ENCODE results near the gene ADGRD1.

ADGRD1 gene

GRCh38 chr12:131024721-131025120, 71.0 kb downstream of the ADGRD1 start:
- TF ChIP-seq NFIC (IDR thresholded peaks at IDR 0.05), result no peak
- no peak for TF ChIP-seq CREB1 (IDR thresholded peaks at IDR 0.05; ENCODE audit: low read depth)
- no peak for TF ChIP-seq FOXM1 (IDR thresholded peaks at IDR 0.05; ENCODE audit: borderline replicate concordance, low read depth)
- TF ChIP-seq REST (IDR thresholded peaks at IDR 0.05; ENCODE audit: low read depth), result no peak
- TF ChIP-seq CEBPB (IDR thresholded peaks at IDR 0.05), result no peak
- no peak for TF ChIP-seq MAX (IDR thresholded peaks at IDR 0.05)
- no peak for TF ChIP-seq YY1 (IDR thresholded peaks at IDR 0.05; ENCODE audit: low read depth)
- TF ChIP-seq TEAD4 (IDR thresholded peaks at IDR 0.05), result no peak
- no peak for TF ChIP-seq EP300 (IDR thresholded peaks at IDR 0.05; ENCODE audit: borderline replicate concordance)
- TF ChIP-seq USF1 (IDR thresholded peaks at IDR 0.05), result no peak
- no peak for TF ChIP-seq RAD21 (IDR thresholded peaks at IDR 0.05; ENCODE audit: low read depth)
- no peak for TF ChIP-seq ZBTB7A (IDR thresholded peaks at IDR 0.05; ENCODE audit: low read depth)
- no peak for TF ChIP-seq EGR1 (IDR thresholded peaks at IDR 0.05)
- no peak for TF ChIP-seq TCF12 (IDR thresholded peaks at IDR 0.05; ENCODE audit: low read depth)
- no peak for TF ChIP-seq TAF1 (IDR thresholded peaks at IDR 0.05; ENCODE audit: low read depth)

- TF ChIP-seq TCF12 (IDR thresholded peaks at IDR 0.05; ENCODE audit: low read depth) (no peak), CEBPB (IDR thresholded peaks at IDR 0.05) (no peak)
These were observed 71.5 kb downstream of the ADGRD1 start for GRCh38 chr12:131025234-131025633.

- TF ChIP-seq MAX (IDR thresholded peaks at IDR 0.05) (no peak), ZBTB7A (IDR thresholded peaks at IDR 0.05; ENCODE audit: low read depth) (no peak), USF1 (IDR thresholded peaks at IDR 0.05) (no peak), CEBPB (IDR thresholded peaks at IDR 0.05) (no peak), CREB1 (IDR thresholded peaks at IDR 0.05; ENCODE audit: low read depth) (no peak), TCF12 (IDR thresholded peaks at IDR 0.05; ENCODE audit: low read depth) (no peak), TEAD4 (IDR thresholded peaks at IDR 0.05) (no peak), RAD21 (IDR thresholded peaks at IDR 0.05; ENCODE audit: low read depth) (no peak), TAF1 (IDR thresholded peaks at IDR 0.05; ENCODE audit: low read depth) (no peak)
These were observed 72.4 kb downstream of the ADGRD1 start for GRCh38 chr12:131025939-131026702.

GRCh38 chr12:131026754-131027153, 73.0 kb downstream of the ADGRD1 start:
- TF ChIP-seq RAD21 (IDR thresholded peaks at IDR 0.05; ENCODE audit: low read depth), result no peak
- TF ChIP-seq CREB1 (IDR thresholded peaks at IDR 0.05; ENCODE audit: low read depth), result no peak
- TF ChIP-seq TCF12 (IDR thresholded peaks at IDR 0.05; ENCODE audit: low read depth), result no peak
- no peak for TF ChIP-seq EGR1 (IDR thresholded peaks at IDR 0.05)
- no peak for TF ChIP-seq TEAD4 (IDR thresholded peaks at IDR 0.05)
- TF ChIP-seq ZBTB7A (IDR thresholded peaks at IDR 0.05; ENCODE audit: low read depth), result no peak
- TF ChIP-seq CEBPB (IDR thresholded peaks at IDR 0.05), result no peak
- TF ChIP-seq NFIC (IDR thresholded peaks at IDR 0.05), result no peak
- no peak for TF ChIP-seq REST (IDR thresholded peaks at IDR 0.05; ENCODE audit: low read depth)
- no peak for TF ChIP-seq TAF1 (IDR thresholded peaks at IDR 0.05; ENCODE audit: low read depth)
- no peak for TF ChIP-seq EP300 (IDR thresholded peaks at IDR 0.05; ENCODE audit: borderline replicate concordance)
- no peak for TF ChIP-seq MAX (IDR thresholded peaks at IDR 0.05)
- no peak for TF ChIP-seq FOXM1 (IDR thresholded peaks at IDR 0.05; ENCODE audit: borderline replicate concordance, low read depth)
- TF ChIP-seq YY1 (IDR thresholded peaks at IDR 0.05; ENCODE audit: low read depth), result no peak
- no peak for TF ChIP-seq USF1 (IDR thresholded peaks at IDR 0.05)

GRCh38 chr12:131027264-131027663, 73.6 kb downstream of the ADGRD1 start:
- TF ChIP-seq TCF12 (IDR thresholded peaks at IDR 0.05; ENCODE audit: low read depth) (no peak), ZBTB7A (IDR thresholded peaks at IDR 0.05; ENCODE audit: low read depth) (no peak), CEBPB (IDR thresholded peaks at IDR 0.05) (no peak), RAD21 (IDR thresholded peaks at IDR 0.05; ENCODE audit: low read depth) (no peak), TEAD4 (IDR thresholded peaks at IDR 0.05) (no peak), USF1 (IDR thresholded peaks at IDR 0.05) (no peak)
